GM19328 (cell line): ENCODE data around the gene PTPRD.
"Not testable (repeated sequence)": the region's sequence is repeated elsewhere in the genome, so short reads cannot be mapped to it uniquely, and the experiment has no call there.

Experiments used
- ATAC-seq: cut with Tn5 transposase; IDR thresholded peaks from one replicate; pipeline ENCODE4 v1.9.1; 2021; ENCODE audit warnings: mild to moderate bottlenecking, moderate library complexity; ENCODE audit not compliant: unreplicated experiment

Gene PTPRD

GRCh38 chr9:9396518-9396917, 1216.3 kb downstream of the PTPRD start:
- ATAC-seq, result no peak

DNA sequence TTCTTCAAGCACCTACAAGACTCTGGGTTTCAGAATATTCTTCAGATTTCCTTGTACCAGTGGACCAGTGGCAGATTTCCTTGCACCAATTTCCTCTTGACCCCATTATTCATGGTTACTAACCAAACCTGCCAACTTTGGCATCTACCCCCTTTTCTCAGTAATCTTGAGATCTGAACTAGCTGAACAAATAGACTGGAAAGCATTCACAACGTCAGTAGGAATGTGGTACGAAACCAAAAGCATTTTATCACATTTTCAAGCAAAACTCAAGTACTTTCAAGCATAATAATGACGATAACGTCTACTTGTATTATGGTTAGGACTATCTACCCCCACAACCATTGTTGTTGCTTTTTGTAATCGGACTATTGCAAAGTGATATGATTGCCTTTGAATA, 1217.3 kb downstream of the PTPRD start:
- no peak for ATAC-seq

- ATAC-seq, result no peak
These were observed 1220.0 kb downstream of the PTPRD start for GRCh38 chr9:9392755-9393154.

DNA sequence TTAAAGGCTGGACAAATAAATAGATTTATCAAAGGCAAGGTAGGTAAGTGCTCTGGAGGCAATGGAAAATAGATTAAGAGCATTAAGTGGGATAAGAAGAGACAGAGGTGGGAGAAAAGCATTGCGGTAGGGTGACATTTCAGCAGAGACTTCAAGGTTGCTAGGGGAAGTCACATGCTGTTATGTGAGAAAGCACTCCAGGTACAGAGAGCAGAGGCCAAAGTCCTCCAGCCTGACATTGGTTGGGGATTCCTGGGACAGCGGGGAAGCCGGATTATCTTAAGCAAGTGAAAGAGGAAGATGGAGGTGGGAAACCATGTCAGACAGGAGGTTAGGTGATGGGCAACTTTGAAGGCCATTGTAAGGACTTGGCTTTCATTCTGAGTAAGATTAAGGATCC, 1222.9 kb downstream of the PTPRD start:
- no peak for ATAC-seq

DNA sequence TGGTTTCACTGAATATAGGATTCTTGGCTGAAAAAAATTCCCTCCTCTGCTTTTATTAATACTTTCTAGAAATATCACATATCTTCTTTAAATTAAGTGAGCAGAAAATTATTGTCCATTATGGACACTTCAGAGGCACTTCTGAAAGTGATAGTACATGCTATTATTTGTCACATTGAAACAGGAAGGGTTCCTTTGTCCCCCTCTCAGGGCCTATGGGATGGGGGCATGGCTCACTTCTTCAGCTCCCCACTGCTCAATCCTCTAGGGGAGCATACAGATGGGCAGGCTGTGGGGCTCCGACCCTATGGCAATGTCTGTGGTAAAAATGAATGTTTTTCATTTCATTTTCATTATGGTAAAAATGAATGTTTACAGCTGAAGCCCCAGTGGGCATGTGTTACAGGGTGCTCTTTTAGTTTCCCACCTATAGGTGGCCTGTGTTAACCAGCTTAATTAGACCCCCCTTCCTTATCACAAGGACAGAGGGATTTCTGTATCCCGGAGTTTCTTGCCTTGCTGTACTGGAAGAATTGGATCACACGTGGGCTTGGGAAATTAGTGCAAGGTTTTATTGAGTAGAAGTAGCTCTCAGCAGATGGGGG, 1225.2 kb downstream of the PTPRD start:
- no peak for ATAC-seq

DNA sequence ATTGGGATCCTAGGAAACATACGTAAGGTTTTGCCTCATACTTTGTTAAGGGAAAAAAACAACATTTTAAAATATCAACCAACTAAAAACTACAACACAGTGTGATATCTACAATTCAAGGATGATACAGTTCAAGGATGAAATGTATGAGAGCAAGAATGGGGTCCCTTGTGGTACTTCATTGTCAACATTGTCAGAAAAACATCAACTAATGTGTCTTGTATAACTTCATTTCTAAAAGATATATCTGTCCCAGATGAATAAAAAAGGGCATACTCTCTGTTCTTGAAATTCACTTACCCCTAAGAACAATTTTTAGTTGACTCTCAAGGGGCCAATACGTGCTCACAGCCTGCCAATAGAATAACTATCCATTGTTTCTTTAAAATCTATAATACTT, 1250.5 kb downstream of the PTPRD start:
- ATAC-seq, result no peak

GRCh38 chr9:9352877-9353481, 1259.8 kb downstream of the PTPRD start:
- no peak for ATAC-seq

DNA sequence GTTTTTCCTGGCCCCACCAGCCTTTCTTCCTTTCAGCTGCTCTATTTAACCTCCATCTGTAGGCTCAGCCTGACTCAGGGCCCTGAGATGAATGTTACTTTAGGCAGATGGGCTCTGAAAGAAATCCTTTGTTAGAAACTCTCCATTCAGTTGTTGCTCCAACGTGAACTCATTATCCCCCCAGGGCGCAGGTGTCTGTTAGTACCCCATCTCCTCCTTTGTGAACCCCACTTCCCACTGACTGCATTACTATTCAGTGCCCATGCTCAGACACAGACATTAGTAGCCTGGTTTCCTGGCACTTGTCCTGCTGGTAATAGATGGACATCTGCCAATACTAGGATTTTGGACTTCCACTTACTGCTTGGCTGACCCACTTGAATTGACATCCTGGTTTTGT, 1271.6 kb downstream of the PTPRD start:
- no peak for ATAC-seq

DNA sequence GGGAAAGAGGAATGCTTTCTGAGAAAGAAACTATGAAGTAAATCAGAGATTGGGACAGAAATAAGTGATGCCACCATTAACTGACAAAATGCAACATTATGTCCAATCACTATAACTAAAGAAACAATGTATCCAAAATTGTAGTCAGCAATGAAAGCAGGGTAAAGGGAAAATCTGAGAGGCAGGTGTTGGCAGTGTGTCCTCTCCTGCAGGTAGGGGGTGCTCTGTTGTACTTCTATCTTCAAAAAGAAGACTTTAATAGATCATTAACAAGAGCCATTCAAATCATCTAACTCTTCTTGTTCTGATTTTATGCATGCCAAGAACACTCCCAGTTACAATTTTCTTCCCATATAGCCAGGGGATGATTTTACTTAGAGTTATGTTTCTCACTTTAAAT, 1275.7 kb downstream of the PTPRD start:
- no peak for ATAC-seq

- ATAC-seq, result no peak
These were observed 1286.1 kb downstream of the PTPRD start for GRCh38 chr9:9326749-9327148.

DNA sequence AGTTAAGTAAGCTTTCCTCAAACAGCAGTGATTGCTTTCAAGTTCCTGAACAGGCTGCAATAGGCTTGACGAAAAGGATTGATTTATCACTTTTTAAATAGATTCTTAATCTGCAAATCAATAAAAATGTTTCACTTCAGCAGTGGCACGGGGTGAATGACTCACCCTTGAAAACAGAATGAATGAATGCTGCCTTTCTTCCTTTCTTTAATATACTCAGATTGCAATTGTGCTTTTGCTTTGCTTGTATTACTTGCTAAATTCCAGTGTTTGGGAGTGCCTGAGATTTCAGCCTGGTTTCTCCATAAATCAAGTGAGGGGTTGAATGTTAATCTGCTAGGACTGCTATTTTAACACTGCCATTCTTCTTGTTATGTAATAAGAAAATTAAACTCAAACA, 1293.8 kb downstream of the PTPRD start:
- no peak for ATAC-seq

GRCh38 chr9:9310743-9311142, 1302.1 kb downstream of the PTPRD start:
- ATAC-seq, result not testable (repeated sequence)

DNA sequence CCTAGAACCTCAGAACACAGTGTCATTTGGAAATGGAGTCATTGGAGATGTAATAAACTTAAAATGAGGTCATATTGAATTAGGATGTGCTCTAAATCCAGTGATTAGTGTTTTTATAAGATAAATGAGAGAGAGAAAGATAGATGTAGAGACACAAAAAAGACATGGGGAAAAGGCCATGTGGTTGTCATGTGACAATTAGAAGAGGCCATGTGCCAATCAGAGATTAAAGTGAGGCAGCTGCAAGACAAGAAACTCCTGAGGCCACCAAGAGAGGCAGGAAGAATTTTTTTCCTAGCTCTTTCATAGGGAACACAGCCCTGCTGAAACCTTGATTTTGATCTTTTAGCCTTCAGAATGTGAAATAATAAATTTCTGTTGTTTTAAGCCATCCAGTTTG, 1307.2 kb downstream of the PTPRD start:
- ATAC-seq, result no peak

DNA sequence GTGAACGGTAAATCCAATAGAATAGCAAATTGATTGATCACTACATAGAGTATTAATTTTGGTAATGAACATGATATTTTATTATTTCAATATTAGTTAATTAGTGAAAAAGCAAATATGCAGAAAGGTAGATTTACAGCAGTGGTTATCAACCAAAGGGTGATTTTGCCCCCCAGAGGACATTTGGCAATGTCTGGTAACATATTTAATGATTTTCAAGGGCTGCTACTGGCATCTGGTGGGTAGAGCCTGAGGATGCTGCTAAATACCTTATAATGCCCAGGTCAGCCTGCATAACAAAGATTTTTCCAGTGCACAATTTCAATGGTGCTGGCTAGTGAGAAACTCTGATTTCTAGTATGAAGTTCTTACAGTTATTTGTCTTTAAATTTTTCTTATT, 1313.7 kb downstream of the PTPRD start:
- no peak for ATAC-seq

GRCh38 chr9:9286001-9286400, 1326.8 kb downstream of the PTPRD start:
- ATAC-seq, result no peak

DNA sequence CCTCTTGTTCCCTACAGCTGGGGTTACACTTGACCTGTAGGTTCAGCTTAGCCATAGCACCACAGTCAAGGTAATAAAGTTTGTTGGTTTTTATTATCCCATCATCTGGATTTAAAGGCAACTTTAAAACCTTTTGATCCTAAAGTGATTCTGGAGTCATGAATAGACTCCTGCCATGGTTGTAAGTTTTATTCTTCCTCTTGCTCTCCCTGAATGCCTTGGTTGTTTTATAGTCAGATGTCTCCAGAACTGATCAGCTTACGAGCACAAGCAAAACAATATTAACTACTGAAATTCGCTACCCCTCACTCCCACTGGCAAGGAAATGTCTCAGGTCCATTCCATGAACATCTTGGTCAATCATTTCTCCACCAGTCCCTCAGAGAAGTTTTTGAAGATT, 1328.6 kb downstream of the PTPRD start:
- no peak for ATAC-seq

- ATAC-seq, result no peak
These were observed 1329.4 kb downstream of the PTPRD start for GRCh38 chr9:9283159-9283986.

DNA sequence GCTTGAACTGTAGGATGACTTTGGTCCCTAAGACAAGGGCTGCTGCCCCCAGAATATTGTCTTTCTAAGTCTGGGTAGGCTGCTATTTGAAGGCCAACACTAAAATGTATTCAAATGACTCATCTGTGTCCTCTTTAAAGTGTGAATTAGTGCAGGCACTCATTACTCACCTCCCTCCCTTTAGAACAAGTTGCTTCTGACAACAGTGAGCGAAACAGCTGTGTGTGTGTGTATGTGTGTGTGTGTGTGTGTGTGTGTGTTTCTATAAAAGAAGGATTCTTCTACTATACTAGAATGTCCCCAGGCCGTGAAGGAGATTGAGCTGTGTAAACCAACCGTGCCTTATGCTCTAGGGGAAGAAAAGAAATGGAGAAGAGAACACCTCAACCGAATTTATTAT, 1337.2 kb downstream of the PTPRD start:
- no peak for ATAC-seq

DNA sequence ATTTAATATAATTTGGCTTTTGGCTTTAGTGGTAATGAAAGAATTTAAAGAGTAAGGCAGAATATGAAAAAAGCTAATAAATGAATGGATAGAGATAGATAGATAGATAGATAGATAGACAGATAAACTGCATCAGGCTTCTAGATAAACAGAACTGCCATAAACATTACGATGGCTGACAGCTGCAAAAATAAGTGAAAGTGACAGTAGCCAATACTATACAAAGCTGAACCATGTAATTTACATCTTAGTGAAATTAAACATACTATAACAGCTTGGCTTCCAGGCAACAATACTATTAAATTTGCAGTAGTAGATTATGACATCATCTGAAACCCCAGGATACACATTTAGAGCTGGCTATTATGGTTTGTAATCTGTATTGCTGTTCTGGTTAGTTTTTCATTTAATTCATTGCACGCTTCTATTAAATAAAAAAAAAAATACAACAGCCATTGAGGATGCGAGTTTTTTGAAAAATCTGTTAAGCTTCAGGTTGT, 1354.8 kb downstream of the PTPRD start:
- ATAC-seq, result no peak

- ATAC-seq, result no peak
These were observed 1366.1 kb downstream of the PTPRD start for GRCh38 chr9:9246726-9247125.

DNA sequence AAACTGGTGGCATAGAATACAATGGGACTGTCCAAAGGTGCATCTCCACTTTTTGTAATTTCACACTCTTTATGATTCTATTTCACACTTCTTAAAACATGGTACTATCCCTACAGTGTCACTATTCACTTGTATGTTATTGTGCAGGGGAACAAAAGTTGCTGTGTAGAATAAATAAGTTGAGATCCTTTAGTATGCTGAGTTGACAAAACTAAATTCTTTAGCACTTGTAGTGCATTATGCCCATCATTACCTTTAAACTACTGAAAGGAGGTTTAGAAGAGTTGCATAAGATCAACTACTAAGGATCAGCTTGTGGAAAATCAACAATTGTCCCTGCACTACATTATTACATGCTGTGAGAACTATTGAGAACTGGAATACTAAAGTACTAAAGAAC, 1380.9 kb downstream of the PTPRD start:
- ATAC-seq, result no peak

- no peak for ATAC-seq
These were observed 1383.5 kb downstream of the PTPRD start for GRCh38 chr9:9229269-9229668.
